Mammary epithelial cell (primary cell): ENCODE measurements around the gene ABI1.

Experiments used
- CTCF ChIP-seq, 2 donors: IDR thresholded peaks in 1 of 2; conservative IDR thresholded peaks in 1 of 2; 2 replicates each; pipeline ENCODE4 v1.5.1; 2011 to 2012; ENCODE audit warnings: inconsistent platforms in 2 of 2, low read length in 2 of 2, mild to moderate bottlenecking in 2 of 2, control low read depth in 1 of 2, low read depth in 1 of 2; ENCODE audit not compliant: insufficient read depth in 1 of 2; ENCODE audit errors: extremely low read depth in 1 of 2
- EZH2 ChIP-seq: IDR thresholded peaks from 2 replicates; pipeline ENCODE4 v1.6.1; 2012; ENCODE audit warnings: low read length, inconsistent platforms, borderline replicate concordance

- no peak for TF ChIP-seq CTCF (conservative IDR thresholded peaks at IDR 0.05 in 1 of 2, IDR thresholded peaks at IDR 0.05 in 1 of 2; ENCODE audit: extremely low read depth in 1 of 2, insufficient read depth in 1 of 2, low read depth in 1 of 2, low read length in 2 of 2)
- TF ChIP-seq EZH2, result no peak
Measured at GRCh38 chr10:26727005-26727404, 133.8 kb downstream of the ABI1 start.
